Measurements from ENCODE around the gene TRMT2A. TPM values are rescaled to one million over a fixed set of nuclear protein-coding genes. Genes with fewer than 3 reads are reported as not detected.

Gene TRMT2A, protein sequence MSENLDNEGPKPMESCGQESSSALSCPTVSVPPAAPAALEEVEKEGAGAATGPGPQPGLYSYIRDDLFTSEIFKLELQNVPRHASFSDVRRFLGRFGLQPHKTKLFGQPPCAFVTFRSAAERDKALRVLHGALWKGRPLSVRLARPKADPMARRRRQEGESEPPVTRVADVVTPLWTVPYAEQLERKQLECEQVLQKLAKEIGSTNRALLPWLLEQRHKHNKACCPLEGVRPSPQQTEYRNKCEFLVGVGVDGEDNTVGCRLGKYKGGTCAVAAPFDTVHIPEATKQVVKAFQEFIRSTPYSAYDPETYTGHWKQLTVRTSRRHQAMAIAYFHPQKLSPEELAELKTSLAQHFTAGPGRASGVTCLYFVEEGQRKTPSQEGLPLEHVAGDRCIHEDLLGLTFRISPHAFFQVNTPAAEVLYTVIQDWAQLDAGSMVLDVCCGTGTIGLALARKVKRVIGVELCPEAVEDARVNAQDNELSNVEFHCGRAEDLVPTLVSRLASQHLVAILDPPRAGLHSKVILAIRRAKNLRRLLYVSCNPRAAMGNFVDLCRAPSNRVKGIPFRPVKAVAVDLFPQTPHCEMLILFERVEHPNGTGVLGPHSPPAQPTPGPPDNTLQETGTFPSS
- 29.3 TPM for total RNA-seq

DNA sequence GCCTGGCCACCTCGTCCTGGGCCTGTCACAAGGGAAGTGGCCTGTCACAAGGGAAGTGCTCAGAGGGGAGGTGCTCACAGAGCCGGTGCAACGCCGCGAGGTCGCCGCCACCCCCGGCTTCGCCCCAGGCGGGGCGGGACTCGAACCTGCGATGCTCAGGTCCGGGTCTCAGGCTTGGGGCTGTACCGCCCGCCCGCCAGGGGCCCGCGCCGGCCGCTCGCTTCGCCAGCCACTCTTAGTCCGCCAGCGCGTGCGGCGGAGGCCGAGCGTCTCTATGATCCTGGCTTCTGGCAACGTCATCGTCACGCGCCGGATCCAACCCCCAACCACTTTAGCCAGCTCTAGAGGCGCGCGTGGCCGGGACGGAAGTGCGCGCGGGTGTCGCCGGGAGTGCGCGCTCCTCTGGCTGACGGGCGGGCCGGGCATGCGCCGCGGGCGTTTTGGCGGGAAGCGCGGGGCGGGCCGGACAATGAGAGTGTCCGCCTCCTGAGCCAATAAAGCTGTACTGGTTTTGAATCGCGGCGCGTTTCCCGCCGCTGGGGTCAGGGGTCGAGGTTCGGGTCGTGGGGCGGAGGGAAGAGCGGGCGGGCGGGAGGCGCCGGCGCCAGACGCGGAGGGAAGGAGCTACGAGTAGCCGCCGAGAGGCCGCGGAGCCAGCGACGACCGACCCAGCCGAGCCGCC lies at the start of gene TRMT2A:
TSS of gene TRMT2A (minus strand) at position 276 of the 682 bp plus-strand sequence. CDS start 320 bp downstream, outside the sequence.

GRCh38 chr22:20150381-20151275 lies 33.6 kb upstream of the TRMT2A start, which contains the start of gene CCDC188:
Gene CCDC188, minus strand, starts transcription at chr22:20151055. Its CDS starts 69 bp downstream, at chr22:20150986.

DNA sequence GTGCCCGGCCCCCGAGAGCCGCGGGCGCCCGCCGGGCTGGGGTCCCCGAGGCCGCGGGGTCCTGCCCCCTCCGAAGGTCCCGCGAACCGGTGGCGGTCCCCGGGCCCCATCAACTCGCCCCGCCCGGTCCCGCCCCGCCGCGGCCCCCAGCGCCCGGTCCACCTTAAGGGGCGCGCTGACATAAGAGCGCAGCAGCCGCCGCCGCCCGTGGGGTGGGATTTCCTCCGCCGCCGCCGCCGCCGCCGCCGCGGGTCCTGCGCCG lies 14.5 kb upstream of the TRMT2A start, which contains the start of gene ZDHHC8:
TSS of gene ZDHHC8 (plus strand) at position 208 of the 262 bp plus-strand sequence. CDS start 144 bp downstream, outside the sequence.

DNA sequence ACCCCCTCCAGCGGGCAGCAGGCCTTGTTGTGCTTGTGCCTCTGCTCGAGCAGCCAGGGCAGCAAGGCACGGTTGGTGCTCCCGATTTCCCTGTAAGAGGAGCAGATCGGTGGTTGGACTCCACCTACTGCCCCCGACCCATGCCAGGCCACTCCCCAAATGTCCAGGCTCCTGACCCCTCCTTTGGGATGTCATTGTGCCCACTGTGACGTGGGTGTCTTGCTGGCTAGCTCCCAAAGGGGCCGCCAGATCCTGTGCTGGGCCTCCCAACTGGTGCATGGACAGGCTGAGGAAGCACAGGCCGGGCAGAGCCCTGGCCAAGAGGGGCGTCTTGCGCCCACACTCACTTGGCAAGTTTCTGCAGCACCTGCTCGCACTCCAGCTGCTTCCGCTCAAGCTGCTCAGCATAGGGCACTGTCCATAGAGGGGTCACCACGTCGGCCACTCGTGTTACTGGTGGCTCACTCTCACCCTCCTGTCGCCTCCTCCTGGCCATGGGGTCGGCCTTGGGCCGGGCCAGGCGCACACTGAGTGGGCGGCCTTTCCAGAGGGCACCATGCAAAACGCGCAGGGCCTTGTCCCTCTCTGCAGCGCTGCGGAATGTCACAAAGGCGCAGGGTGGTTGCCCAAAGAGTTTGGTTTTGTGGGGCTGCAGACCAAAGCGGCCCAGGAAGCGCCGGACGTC lies 1.2 kb downstream of the TRMT2A start, which contains the start of gene RANBP1:
TSS of gene RANBP1 (plus strand) at position 414 of the 685 bp plus-strand sequence. CDS start at position 495, 81 bp downstream.

GRCh38 chr22:20079745-20080444 lies 37.1 kb downstream of the TRMT2A start, which contains the start of gene DGCR8:
Gene DGCR8, plus strand, starts transcription at chr22:20080241. Its CDS starts 5,723 bp downstream, at chr22:20085964.

Small RNA genes lying within 50 kb of the gene (small RNA-seq; reads per million reads assigned to genes)
- not detected for gene MIR6816
- gene RF00017, result not detected
- not detected for gene RF00599

Other genes starting within 250 kb of the TRMT2A start
- gene COMT, start 175.5 kb downstream of the TRMT2A start, total RNA-seq, result 46.6 TPM
- 14.1 TPM for gene TXNRD2, start 175.4 kb downstream of the TRMT2A start, total RNA-seq
- gene ARVCF, start 100.4 kb downstream of the TRMT2A start, total RNA-seq, result 57.9 TPM
- gene TANGO2, start 96.1 kb downstream of the TRMT2A start, total RNA-seq, result 12.5 TPM
- gene DGCR8, start 37.0 kb downstream of the TRMT2A start, total RNA-seq, result 31.6 TPM
- gene RANBP1, start 1.1 kb downstream of the TRMT2A start, total RNA-seq, result 144 TPM
- gene ZDHHC8, start 14.6 kb upstream of the TRMT2A start, total RNA-seq, result 5.5 TPM
- gene CCDC188, start 33.8 kb upstream of the TRMT2A start, total RNA-seq, result 1.2 TPM
- 12.5 TPM for gene RTN4R, start 151.1 kb upstream of the TRMT2A start, total RNA-seq
- gene DGCR6L, start 202.8 kb upstream of the TRMT2A start, total RNA-seq, result 42.2 TPM

Data from diencephalon (tissue), 1 donor.